GM21381 (cell line): ENCODE measurements around the gene TUBB2B.
A peak's percentile ranks its signal among the peaks of the same experiment; 100 is the strongest.
"Not testable (repeated sequence)": the region's sequence is repeated elsewhere in the genome, so short reads cannot be mapped to it uniquely, and the experiment has no call there.

Experiments used
- ATAC-seq: cut with Tn5 transposase; IDR thresholded peaks from one replicate; pipeline ENCODE4 v1.9.1; 2021; ENCODE audit warnings: mild to moderate bottlenecking, moderate library complexity; ENCODE audit not compliant: unreplicated experiment

The TUBB2B gene

GRCh38 chr6:3212261-3212660 is 15.2 kb downstream of the TUBB2B start:
- ATAC-seq = no peak

DNA sequence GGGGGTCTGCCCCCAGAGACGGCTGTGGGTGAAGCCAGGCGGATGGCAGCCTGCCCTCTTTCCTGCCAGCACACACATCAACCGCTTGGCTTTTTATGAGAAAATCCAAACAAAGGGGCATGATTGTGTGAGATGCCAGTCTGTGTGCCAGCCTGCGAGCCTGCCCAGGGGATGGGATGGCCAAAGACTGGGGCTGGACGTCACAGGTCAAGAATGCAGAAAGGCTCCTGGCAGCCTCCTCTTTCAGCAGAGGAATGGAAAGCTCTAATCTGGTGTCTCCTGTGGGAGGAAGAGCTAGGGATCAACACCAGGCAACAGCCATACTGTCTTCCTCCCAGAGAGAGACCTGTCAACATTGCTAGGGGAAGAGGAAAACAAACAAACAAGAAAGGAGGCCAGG is 15.8 kb downstream of the TUBB2B start:
- ATAC-seq = no peak

DNA sequence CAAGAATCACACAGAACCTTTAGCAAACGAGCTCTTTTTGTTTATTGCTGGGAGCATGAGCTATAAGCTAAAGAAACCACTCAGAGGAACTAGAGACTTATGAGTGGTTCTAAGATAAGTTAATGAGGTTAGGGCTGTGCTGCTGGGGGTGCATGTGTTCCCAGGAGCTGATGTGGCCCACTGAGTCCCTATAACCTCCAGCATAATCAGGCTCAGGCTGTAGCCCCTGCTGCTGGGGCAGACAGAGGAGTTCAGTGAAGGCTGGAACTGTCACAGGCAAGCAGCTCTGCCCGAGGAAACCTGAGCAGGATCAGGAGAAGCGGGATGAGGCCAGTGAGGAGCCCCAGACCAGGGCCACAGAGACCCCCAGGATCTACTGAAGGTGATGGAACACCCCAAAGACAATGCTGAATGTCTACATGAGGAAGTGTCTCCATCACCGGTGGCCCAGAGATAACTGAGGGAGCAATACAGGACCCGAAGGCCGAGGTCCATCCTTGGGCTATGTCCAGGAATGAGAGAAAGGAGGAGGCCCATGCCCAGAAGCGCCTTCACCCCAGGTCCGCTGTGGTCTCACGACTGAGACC is 17.3 kb downstream of the TUBB2B start:
- peak; percentile 14 for ATAC-seq

GRCh38 chr6:3209114-3210023 is 18.1 kb downstream of the TUBB2B start:
- peak; percentile 64 for ATAC-seq

DNA sequence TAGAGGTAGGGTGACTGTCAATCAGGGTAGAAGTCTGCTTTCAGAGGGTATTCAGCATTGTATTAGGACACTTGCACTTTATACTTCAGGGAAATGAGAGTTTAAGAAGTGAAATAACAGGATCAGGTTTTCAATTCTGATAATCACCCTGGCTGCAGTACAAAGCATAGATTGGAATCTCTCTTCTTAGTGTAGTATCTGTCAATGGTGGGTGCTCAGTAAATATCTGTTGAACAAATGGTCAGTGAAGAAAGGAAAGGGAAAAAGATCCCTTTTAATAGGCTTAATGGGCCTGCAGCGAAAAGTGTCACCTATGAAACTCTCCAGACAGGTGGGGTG is 18.7 kb downstream of the TUBB2B start:
- ATAC-seq = no peak

DNA sequence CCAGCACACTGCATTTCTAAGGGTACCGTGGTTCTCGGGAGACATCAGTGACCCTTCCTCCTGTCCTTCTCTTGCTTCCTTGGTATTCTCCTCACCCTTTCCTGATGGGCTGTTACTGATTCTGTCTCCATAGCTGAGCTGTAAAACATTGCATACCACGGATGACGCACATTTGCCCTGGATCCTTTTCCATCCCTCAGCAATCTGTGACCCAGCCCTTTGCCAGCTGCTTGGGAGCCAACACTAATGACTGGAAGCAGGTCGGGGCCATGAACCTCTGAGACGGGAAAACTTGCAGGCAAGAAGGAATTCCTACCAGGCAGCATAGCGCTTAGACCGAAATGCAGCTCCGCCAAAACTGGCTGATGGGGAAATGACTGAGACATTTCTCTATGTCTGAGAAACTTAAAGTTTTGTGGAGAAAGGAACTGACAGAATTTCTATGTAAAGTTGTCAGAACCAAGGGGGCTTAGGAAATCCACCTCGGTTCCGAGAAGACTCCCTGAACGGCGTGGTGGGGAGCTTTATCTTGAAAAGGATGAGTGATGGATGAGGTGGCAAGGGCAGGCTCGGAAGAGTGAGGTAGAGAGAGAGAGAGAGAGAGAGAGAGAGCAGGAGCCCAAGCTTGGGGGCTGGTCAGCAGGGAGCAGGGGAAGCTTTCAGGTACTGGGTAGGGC is 19.2 kb downstream of the TUBB2B start:
- ATAC-seq = no peak

- ATAC-seq = no peak
Measured at GRCh38 chr6:3206339-3207015, 21.0 kb downstream of the TUBB2B start.

DNA sequence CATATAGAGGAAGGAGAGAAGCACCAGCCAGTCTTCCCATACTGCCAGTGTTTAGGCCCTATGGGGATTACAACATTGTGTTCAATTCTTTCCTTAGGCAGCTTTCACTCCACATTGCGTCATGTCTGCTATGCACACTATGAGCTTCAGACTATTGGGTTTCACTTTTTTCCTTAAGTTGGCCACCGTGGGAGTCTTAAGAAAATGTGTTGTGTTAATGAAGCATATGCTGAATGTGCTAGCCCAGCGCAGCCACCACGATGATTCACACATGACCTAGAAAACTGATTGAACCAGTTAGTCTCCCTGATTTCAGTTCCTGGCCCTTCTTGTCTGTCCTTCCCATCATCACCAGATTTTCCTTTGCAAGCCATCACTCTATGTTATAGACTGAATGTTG is 21.5 kb downstream of the TUBB2B start:
- ATAC-seq = no peak

GRCh38 chr6:3204921-3205320 is 22.5 kb downstream of the TUBB2B start:
- ATAC-seq = no peak

DNA sequence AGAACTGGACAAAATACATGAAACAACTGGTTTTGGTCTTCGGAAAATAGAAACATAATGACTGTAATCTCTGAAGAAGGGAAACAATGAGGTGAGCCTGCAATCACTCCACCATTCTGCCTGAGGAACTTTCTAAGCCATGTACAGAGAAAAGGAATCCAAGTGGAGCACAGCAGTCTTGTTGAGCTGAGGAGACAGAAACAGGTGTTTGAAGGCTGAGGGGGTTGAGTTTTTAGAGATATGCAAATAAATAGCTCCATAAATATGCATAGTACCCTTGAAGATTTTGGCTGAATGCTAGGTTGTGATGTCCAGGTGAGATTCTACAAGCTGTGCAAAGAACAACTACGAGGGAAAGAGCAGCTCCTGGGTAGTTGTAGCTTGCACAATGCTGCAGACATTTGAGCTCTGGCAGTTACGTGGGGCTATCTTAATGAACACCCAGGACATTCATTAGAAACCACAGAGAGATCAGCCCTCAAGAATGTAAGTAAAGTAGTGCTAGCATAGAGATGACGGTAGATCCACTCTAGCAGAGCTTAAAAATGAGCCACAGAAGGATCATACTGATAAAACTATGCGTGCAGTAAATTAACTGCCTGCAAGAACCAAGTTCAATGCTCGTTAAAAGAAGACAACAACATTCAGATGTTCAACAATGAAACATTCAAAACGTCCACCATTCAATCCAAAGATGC is 24.3 kb downstream of the TUBB2B start:
- ATAC-seq = no peak

DNA sequence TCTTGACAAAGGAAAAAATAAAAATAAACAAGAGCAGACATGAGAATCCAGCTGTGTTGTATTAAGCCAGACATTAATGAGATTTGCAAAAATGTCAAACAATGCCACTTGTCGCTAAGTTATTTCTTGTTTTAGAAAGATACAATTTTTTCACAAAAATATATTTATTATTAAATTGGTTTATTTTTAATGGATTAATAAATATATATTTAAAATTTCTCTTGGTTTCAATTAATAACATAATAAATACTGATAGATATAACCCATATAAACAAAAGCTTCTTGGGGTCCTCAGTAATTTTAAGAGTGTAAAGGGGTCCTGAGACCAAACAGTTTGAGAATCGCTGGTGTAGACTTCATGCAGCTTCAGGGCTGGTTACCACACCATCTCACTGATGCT is 26.1 kb downstream of the TUBB2B start:
- ATAC-seq = no peak

DNA sequence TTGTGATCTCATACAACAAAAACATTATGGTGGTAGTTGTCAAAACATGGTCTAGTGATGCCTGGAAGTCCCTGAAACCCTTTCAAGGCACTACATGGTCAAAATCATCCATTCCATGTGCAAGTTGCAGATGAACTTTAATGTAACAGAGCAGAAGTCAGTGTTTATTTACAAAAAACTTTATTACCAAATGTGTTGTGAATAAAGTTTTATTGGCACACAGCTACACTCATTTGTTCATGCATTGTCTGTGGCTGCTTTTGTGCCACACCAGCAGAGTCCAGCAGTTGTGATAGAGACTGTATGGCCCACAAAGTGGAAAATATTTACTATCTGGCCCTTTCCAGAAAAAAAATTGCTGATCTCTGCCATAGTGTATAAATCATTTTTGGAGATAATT is 26.8 kb downstream of the TUBB2B start:
- no peak for ATAC-seq

DNA sequence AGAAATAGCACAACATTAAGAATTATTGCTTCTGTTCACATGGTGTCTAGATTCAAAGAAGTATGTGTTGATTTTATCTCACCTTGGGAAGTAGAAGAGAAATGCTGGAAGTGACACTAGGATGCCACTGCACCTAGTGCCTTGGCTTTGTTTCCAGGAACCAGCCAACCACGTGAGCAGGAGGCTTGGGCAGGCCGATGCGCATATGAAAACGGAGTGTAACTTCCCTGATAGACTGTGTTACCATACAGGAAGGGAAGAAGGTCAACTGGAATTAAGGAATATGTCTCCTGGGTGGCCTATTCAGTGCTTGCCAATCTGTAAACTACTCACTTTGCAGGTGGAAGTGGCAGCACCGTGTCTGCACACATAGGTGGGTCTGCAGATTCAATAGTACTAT is 28.1 kb downstream of the TUBB2B start:
- no peak for ATAC-seq

DNA sequence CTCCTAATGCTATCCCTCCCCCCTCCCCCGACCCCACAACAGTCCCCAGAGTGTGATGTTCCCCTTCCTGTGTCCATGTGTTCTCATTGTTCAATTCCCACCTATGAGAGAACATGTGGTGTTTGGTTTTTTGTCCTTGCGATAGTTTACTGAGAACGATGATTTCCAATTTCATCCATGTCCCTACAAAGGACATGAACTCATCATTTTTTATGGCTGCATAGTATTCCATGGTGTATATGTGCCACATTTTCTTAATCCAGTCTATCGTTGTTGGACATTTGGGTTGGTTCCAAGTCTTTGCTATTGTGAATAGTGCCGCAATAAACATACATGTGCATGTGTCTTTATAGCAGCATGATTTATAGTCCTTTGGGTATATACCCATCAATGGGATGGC is 29.7 kb downstream of the TUBB2B start:
- ATAC-seq = not testable (repeated sequence)

GRCh38 chr6:3196770-3197169 is 30.7 kb downstream of the TUBB2B start:
- no peak for ATAC-seq

- ATAC-seq = no peak
Measured at GRCh38 chr6:3195695-3196497, 31.6 kb downstream of the TUBB2B start.

DNA sequence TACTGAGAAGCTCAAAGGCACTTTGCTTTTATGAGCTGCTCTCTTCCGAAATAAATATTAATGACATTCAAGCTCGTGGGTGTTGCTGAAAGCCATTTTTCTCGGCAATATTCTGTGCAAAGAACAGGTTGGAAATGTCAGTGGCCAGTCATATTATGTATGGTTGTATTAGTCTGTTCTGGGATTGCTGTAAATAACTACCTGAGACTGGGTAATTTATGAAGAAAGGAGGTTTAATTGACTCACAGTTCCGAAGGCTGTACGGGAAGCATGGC is 32.1 kb downstream of the TUBB2B start:
- no peak for ATAC-seq

GRCh38 chr6:3194535-3195419 is 32.7 kb downstream of the TUBB2B start:
- no peak for ATAC-seq

- ATAC-seq = no peak
Measured at GRCh38 chr6:3193102-3193849, 34.2 kb downstream of the TUBB2B start.
